NCI-H345 treated with DMSO at 0.1 percent for 48 hours (cell line): ENCODE data around the gene TSPAN9.
"Not testable (repeated sequence)": the region's sequence is repeated elsewhere in the genome, so short reads cannot be mapped to it uniquely, and the experiment has no call there.

Source experiments
- DNase-seq: peaks from one replicate; lab custom pipeline; 2025; ENCODE audit not compliant: unreplicated experiment; lab: John Stamatoyannopoulos, UW

TSPAN9 gene

DNA sequence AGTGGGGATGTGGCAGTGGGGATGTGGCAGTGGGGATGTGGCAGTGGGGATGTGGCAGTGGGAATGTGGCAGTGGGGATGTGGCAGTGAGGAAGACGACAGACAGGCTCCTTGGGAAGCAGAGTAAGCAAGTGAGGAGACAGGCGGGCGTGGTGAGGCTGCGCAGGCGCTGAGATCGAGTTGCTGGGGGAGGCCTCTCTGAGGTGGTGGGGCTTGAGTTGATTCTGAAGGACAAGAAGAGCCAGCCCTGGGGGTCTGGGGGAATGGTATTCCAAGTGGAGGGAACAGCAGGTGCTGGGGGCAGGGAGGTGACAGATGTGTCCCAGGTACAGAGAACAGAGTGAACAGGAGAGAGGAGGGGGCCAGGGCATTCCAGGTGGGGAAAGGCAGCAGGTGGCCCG is 33.8 kb upstream of the TSPAN9 start:
- DNase-seq, result no peak

DNA sequence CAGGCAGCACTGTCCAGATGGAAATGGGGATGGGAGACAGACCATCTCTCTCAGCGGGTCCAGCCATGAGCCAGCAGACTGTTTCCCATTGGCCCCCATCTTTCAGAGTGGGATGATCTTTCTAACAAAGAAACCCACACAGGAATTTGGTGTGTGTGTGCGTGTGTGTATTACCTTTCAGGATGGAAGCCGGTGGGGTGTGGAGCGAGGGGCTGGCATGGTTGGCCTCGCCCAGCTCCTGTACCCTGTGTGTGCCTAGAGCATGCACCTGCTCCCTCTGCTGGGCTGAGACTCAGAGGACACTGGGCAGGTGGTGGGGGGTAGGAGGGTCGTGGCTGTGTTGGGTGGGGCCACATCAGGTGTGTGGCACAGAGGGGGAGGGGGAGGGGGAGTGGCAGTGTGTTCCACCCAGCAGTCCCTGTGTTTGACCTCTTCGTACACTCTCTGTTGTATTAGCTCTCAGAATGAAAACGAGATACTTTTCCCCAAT is 33.0 kb upstream of the TSPAN9 start:
- DNase-seq, result no peak

GRCh38 chr12:3045494-3045893 is 31.7 kb upstream of the TSPAN9 start:
- no peak for DNase-seq

GRCh38 chr12:3045989-3046388 is 31.2 kb upstream of the TSPAN9 start:
- no peak for DNase-seq

GRCh38 chr12:3046441-3047200 is 30.6 kb upstream of the TSPAN9 start:
- no peak for DNase-seq

DNA sequence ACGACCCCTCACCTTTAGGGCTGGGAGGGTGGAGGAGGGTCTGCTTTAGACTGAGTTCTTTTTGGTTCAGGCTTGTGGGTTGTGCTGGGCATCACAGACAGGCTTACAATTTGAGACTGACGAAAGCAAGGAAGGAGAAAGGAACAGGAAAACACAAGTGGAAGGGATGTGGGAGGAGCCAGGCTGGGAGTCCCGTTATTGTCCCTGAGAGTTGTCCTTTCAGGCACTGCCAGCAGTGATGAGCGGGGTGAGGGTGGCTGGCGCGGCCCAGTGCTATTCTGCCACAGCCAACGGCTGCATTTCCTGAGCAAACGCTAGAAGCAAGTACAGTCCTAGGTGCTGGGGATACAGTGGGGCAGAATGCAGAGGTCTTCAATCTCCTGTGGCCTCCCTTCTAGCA is 29.2 kb upstream of the TSPAN9 start:
- no peak for DNase-seq

DNA sequence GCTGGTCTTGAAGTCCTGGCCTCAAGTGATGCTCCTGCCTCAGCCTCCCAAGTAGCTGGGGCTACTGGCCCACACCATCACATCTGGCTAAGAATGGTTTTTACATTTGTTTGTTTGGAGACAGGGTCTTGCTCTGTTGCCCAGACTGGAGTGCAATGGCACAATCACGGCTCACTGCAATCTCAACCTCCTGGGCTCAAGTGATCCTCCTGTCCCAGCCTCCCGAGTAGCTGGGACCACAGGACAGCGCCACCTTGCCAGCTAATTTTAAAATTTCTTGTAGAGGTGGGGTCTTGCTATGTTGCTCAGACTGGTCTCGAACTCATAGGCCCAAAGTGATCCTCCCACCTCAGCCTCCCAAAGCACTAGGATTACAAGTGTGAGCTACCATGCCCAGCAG is 28.6 kb upstream of the TSPAN9 start:
- no peak for DNase-seq

DNA sequence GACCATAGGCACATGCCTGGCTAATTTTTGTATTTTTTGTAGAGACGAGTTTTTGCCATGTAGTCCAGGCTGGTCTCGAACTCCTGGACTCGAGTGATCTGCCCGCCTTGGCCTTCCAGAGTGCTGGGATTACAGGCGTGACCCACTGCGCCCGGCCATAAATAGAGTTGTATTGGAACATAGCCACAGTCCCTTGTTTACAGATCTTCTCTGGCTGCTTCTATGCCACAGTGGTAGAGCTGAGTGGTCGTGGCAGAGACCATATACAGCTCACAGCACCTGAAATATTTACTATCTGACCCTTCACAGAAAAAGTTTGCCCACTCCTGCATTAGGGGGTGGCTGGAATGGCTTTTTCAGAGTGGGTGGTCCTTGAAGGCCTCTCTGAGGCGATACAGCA is 28.0 kb upstream of the TSPAN9 start:
- DNase-seq, result no peak

GRCh38 chr12:3049611-3050249 is 27.4 kb upstream of the TSPAN9 start:
- DNase-seq, result no peak

- DNase-seq, result no peak
Measured at GRCh38 chr12:3054374-3054773, 22.8 kb upstream of the TSPAN9 start.

- no peak for DNase-seq
Measured at GRCh38 chr12:3055026-3055703, 22.0 kb upstream of the TSPAN9 start.

GRCh38 chr12:3055704-3056467 is 21.3 kb upstream of the TSPAN9 start:
- DNase-seq, result no peak

DNA sequence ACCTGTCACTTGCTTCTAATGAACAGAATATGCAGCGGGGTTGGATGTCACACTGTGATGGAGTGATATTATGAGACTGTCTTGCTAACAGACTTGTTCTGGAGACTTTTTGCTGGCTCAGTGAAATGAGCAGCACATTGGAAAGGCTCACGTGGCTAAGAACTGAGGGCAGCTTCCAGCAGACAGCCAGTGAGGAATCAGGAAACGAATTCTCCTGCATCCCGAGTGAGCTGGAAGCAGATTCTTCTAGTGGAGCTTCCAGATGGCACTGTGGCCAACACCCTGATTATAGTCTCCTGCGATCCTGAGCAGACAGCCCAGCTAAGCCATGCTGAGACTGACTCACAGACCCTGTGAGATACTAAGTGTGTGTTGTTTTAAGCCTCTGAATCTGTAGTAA is 16.1 kb upstream of the TSPAN9 start:
- no peak for DNase-seq

- DNase-seq, result no peak
Measured at GRCh38 chr12:3061501-3062215, 15.5 kb upstream of the TSPAN9 start.

- no peak for DNase-seq
Measured at GRCh38 chr12:3065300-3065699, 11.9 kb upstream of the TSPAN9 start.

GRCh38 chr12:3065846-3066245 is 11.3 kb upstream of the TSPAN9 start:
- DNase-seq, result not testable (repeated sequence)

DNA sequence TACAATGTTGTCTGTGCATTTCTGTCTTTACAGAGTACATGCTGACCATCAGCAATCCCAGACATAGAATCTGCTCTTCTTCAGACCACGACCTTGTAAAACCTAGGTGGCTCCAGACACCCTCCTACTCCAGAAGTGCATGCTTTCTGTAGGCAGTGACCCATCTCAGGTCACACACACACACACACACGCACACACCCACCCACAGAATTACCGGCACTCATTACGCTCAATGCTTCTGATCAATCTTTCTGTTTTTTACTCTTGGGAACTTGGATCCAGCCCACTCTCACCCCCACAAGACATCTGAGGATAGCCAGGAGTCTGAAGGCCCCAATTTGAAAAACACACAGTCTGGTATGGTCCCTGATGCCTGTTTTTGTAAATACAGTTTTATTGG is 7.5 kb upstream of the TSPAN9 start:
- no peak for DNase-seq

DNA sequence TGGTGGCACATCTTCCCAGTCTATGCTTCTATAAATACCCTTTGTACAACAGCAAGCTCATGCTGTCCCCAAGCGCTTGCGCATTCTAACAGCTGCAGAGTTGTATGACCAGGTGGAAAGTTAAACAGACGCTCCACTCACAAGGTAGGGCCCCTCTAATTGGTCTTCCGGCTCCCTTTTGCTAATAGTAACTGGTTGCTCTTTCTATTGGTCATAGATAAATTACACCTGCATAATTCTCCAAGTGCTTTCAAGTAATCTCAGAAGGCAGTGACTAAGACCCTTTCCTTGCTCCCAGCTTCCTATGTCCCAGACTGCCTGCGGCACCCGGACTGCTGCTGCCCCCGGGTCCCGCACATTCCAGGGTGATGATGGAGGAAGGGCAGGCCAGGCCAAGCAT is 6.1 kb upstream of the TSPAN9 start:
- DNase-seq, result no peak

- no peak for DNase-seq
Measured at GRCh38 chr12:3071710-3072109, 5.5 kb upstream of the TSPAN9 start.

GRCh38 chr12:3073438-3074250 is 3.5 kb upstream of the TSPAN9 start:
- peak; percentile 69 for DNase-seq
